Vagina (tissue), 2 donors: ENCODE measurements around the gene GPR31.
"Not testable (repeated sequence)": the region's sequence is repeated elsewhere in the genome, so short reads cannot be mapped to it uniquely, and the experiment has no call there.

ENCODE experiments used
- POLR2A ChIP-seq, 2 donors: fragments of 450-650 bp; IDR thresholded peaks; one replicate each; pipeline ENCODE4 v1.6.1; 2017; ENCODE audit warnings: antibody characterized with exemption in 2 of 2, mild to moderate bottlenecking in 2 of 2, moderate library complexity in 2 of 2
- POLR2AphosphoS5 ChIP-seq, 2 donors: sonication (generic); formaldehyde crosslinking; IDR thresholded peaks; one replicate each; pipeline ENCODE4 v1.9.0; 2017; ENCODE audit warnings: antibody characterized with exemption in 2 of 2, mild to moderate bottlenecking in 2 of 2, low read depth in 1 of 2; ENCODE audit not compliant: insufficient read depth in 1 of 2
- TF ChIP-seq, protein P1 (sequence below), 3 experiments: fragments of 450-650 bp in 2 of 3; fragments of 200-600 bp in 1 of 3; sonication (generic) in 1 of 3; IDR thresholded peaks; one replicate each; pipeline ENCODE4 v1.5.1; 2017 to 2019; ENCODE audit warnings: antibody characterized with exemption in 3 of 3, mild to moderate bottlenecking in 2 of 3, moderate library complexity in 2 of 3

DNA sequence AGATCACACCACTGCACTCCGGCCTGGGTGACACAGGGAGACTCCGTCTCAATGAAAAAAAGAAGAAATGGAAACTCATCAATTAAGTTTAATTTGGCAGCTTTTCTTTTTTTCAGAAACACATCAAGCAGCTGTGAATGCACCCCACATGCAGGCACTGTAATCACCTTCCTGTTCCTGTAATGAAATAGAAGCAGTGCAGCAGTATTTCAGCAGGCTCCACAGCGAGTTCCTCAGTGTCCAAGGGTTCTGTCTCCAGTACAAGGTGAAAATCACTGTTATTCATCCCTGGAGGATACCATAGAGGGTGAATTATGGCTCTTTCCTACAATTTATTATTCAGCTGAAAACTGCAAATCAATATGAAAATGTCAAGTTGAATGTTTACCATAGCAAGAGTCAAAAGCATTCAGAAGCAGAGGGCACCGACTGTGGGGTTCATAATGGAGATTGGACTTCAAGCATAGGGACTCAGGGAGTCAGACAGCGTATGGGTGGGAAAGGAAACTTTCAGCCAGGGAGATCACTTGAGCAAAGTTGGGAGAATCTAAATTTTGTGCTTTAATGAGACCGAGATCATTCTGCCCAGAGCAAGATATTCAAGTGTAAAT, 35.8 kb upstream of the GPR31 start:
- TF ChIP-seq, protein P1, sequence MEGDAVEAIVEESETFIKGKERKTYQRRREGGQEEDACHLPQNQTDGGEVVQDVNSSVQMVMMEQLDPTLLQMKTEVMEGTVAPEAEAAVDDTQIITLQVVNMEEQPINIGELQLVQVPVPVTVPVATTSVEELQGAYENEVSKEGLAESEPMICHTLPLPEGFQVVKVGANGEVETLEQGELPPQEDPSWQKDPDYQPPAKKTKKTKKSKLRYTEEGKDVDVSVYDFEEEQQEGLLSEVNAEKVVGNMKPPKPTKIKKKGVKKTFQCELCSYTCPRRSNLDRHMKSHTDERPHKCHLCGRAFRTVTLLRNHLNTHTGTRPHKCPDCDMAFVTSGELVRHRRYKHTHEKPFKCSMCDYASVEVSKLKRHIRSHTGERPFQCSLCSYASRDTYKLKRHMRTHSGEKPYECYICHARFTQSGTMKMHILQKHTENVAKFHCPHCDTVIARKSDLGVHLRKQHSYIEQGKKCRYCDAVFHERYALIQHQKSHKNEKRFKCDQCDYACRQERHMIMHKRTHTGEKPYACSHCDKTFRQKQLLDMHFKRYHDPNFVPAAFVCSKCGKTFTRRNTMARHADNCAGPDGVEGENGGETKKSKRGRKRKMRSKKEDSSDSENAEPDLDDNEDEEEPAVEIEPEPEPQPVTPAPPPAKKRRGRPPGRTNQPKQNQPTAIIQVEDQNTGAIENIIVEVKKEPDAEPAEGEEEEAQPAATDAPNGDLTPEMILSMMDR (IDR thresholded peaks at IDR 0.05), result not testable (repeated sequence)
- not testable (repeated sequence) for TF ChIP-seq POLR2AphosphoS5 (IDR thresholded peaks at IDR 0.05; ENCODE audit: insufficient read depth in 1 of 2, low read depth in 1 of 2); POLR2A (IDR thresholded peaks at IDR 0.05)
